HEK293 (cell line): ENCODE results near the gene CAMK2D.

Source experiments
- CTCF ChIP-seq: fragments of 450-650 bp; formaldehyde crosslinking; IDR thresholded peaks from 2 replicates; pipeline ENCODE4 v1.5.1; 2016; ENCODE audit warnings: missing biosample characterization, missing genetic modification characterization
- PBX3 ChIP-seq: sonication (generic); formaldehyde crosslinking; IDR thresholded peaks from 2 replicates; pipeline ENCODE4 v1.8.1; 2022; ENCODE audit warnings: mild to moderate bottlenecking, moderate library complexity, missing genetic modification reagents
- PRDM2 ChIP-seq: fragments of 450-650 bp; formaldehyde crosslinking; IDR thresholded peaks from 2 replicates; pipeline ENCODE4 v1.5.1; 2016; ENCODE audit warnings: missing biosample characterization, missing genetic modification characterization, borderline replicate concordance
- ZBTB7A ChIP-seq: fragments of 450-650 bp; formaldehyde crosslinking; IDR thresholded peaks from 2 replicates; pipeline ENCODE4 v1.5.1; 2016; ENCODE audit warnings: low read depth, missing biosample characterization, missing genetic modification characterization
- ZNF423 ChIP-seq: fragments of 450-650 bp; formaldehyde crosslinking; IDR thresholded peaks from 2 replicates; pipeline ENCODE4 v1.5.1; 2016; ENCODE audit warnings: missing biosample characterization, missing genetic modification characterization
- ZNF561 ChIP-seq: fragments of 450-650 bp; IDR thresholded peaks from 2 replicates; pipeline ENCODE4 v1.5.1; 2018; ENCODE audit warnings: missing biosample characterization, missing genetic modification characterization, borderline replicate concordance

- TF ChIP-seq ZBTB7A (tag by site-specific recombination) (no peak), PRDM2 (tag by site-specific recombination) (no peak), ZNF423 (tag by site-specific recombination) (no peak), ZNF561 (tag by site-specific recombination) (no peak), CTCF (tag by site-specific recombination) (no peak), PBX3 (CRISPR knock-in tag) (no peak)
These were observed 195.3 kb downstream of the CAMK2D start for GRCh38 chr4:113566015-113566795.
